ENCODE results near the gene DOCK2. TPM values are rescaled to one million over a fixed set of nuclear protein-coding genes. Genes with fewer than 3 reads are reported as not detected.

Gene DOCK2
- total RNA-seq, 1 experiment from 2014 or later: 2.2 TPM

GRCh38 chr5:169810524-169810923 is 173.4 kb downstream of the DOCK2 start:
- ChIA-PET CTCF (no interaction called here), POLR2A (ENCODE audit: low non-redundant PET) (no interaction called here)
- no peak for TF ChIP-seq EZH2 (IDR thresholded peaks at IDR 0.05; ENCODE audit: borderline replicate concordance, low read depth, low read length, poor library complexity, severe bottlenecking)
- TF ChIP-seq CTCF (conservative IDR thresholded peaks at IDR 0.05; ENCODE audit: low read depth, low read length): no peak
- no peak overlapping the region for H3K27ac ChIP-seq (ENCODE audit: low read depth, low read length, poor library complexity, severe bottlenecking)
- no peaks in the 10 kb centered on the region for H3K4me1 ChIP-seq (ENCODE audit: insufficient read depth, low read length, poor library complexity, severe bottlenecking)
- intact Hi-C loops (cut with micrococcal nuclease; ENCODE audit: unreplicated experiment): no loop called here
- no peaks in the 10 kb centered on the region for H3K27me3 ChIP-seq (replicated peaks; ENCODE audit: insufficient read depth, low read depth, low read length, poor library complexity)
- BruUV-seq (replicated peaks): no TSS peak
- no peak overlapping the region for H3K4me3 ChIP-seq (ENCODE audit: low read depth, low read length, poor library complexity, severe bottlenecking)
- no peak for DNase-seq (ENCODE audit: low spot score)
- no peaks in the 10 kb centered on the region for H3K9me3 ChIP-seq (ENCODE audit: low read depth, low read length, poor library complexity, severe bottlenecking)
- H3K36me3 ChIP-seq (ENCODE audit: insufficient read depth, low read length, poor library complexity, severe bottlenecking): no peaks in the 10 kb centered on the region

GRCh38 chr5:169811023-169811422 is 173.9 kb downstream of the DOCK2 start:
- no peak for DNase-seq (ENCODE audit: low spot score)
- no peaks in the 10 kb centered on the region for H3K27me3 ChIP-seq (replicated peaks; ENCODE audit: insufficient read depth, low read depth, low read length, poor library complexity)
- ChIA-PET CTCF (no interaction called here), POLR2A (ENCODE audit: low non-redundant PET) (no interaction called here)
- no peaks in the 10 kb centered on the region for H3K36me3 ChIP-seq (ENCODE audit: insufficient read depth, low read length, poor library complexity, severe bottlenecking)
- no peak overlapping the region for H3K4me3 ChIP-seq (ENCODE audit: low read depth, low read length, poor library complexity, severe bottlenecking)
- BruUV-seq (replicated peaks): no TSS peak
- no peaks in the 10 kb centered on the region for H3K9me3 ChIP-seq (ENCODE audit: low read depth, low read length, poor library complexity, severe bottlenecking)
- no peak overlapping the region for H3K27ac ChIP-seq (ENCODE audit: low read depth, low read length, poor library complexity, severe bottlenecking)
- no peaks in the 10 kb centered on the region for H3K4me1 ChIP-seq (ENCODE audit: insufficient read depth, low read length, poor library complexity, severe bottlenecking)
- TF ChIP-seq EZH2 (IDR thresholded peaks at IDR 0.05; ENCODE audit: borderline replicate concordance, low read depth, low read length, poor library complexity, severe bottlenecking) (no peak), CTCF (conservative IDR thresholded peaks at IDR 0.05; ENCODE audit: low read depth, low read length) (no peak)
- intact Hi-C loops (cut with micrococcal nuclease; ENCODE audit: unreplicated experiment): no loop called here

GRCh38 chr5:169811680-169812079 is 174.6 kb downstream of the DOCK2 start:
- TF ChIP-seq EZH2 (IDR thresholded peaks at IDR 0.05; ENCODE audit: borderline replicate concordance, low read depth, low read length, poor library complexity, severe bottlenecking) (no peak), CTCF (conservative IDR thresholded peaks at IDR 0.05; ENCODE audit: low read depth, low read length) (no peak)
- Histone ChIP-seq H3K27ac (ENCODE audit: low read depth, low read length, poor library complexity, severe bottlenecking) (no peak overlapping the region), H3K27me3 (replicated peaks; ENCODE audit: insufficient read depth, low read depth, low read length, poor library complexity) (no peaks in the 10 kb centered on the region), H3K36me3 (ENCODE audit: insufficient read depth, low read length, poor library complexity, severe bottlenecking) (no peaks in the 10 kb centered on the region), H3K4me3 (ENCODE audit: low read depth, low read length, poor library complexity, severe bottlenecking) (no peak overlapping the region), H3K9me3 (ENCODE audit: low read depth, low read length, poor library complexity, severe bottlenecking) (no peaks in the 10 kb centered on the region), H3K4me1 (ENCODE audit: insufficient read depth, low read length, poor library complexity, severe bottlenecking) (no peaks in the 10 kb centered on the region)
- no TSS peak for BruUV-seq (replicated peaks)
- ChIA-PET POLR2A (ENCODE audit: low non-redundant PET) (no interaction called here), CTCF (no interaction called here)
- DNase-seq (ENCODE audit: low spot score): no peak
- intact Hi-C loops (cut with micrococcal nuclease; ENCODE audit: unreplicated experiment): no loop called here

All from A673 (cell line).